ENCODE measurements around the gene CENPV. TPM values are rescaled to one million over a fixed set of nuclear protein-coding genes. Genes with fewer than 3 reads are reported as not detected.

CENPV gene
- total RNA-seq (41.6 and 44.0 TPM in 2 replicates), polyA plus RNA-seq (29.9 and 38.2 TPM in 2 replicates), polyA minus RNA-seq (19.6 and 30.1 TPM in 2 replicates), Bru-seq, nascent RNA (percentile 61 among the genes with signal in this experiment), BruChase-seq, experiment 1, labeled RNA remaining after a 6-hour chase (percentile 69 among the genes with signal in this experiment), BruChase-seq, experiment 2, labeled RNA remaining after a 2-hour chase (percentile 65 among the genes with signal in this experiment)
- polyA plus RNA-seq (2011; cell fraction: cytosol; rRNA removed), result 40.3 and 59.3 TPM in 2 replicates
- 41.7 and 43.2 TPM in 2 replicates for polyA plus RNA-seq (2011; cell fraction: nucleus; rRNA removed)
- 23.2 and 43.9 TPM in 2 replicates for polyA plus RNA-seq (2012)
- 31.4 TPM for polyA minus RNA-seq (2011; cell fraction: cytosol; rRNA and poly(A)+ RNA removed)
- polyA minus RNA-seq (2011; cell fraction: nucleus; rRNA and poly(A)+ RNA removed), result 5.9 and 10.9 TPM in 2 replicates
- long read RNA-seq, transcript CENPV-201 (5 exons, 1,165 nt), result major isoform, 111 of 169 reads
- long read RNA-seq, transcript CENPV-203 (5 exons, 1,770 nt), result minor isoform, 21 of 169 reads
- long read RNA-seq, partial matches to known transcripts, result 20 of 169 reads
- long read RNA-seq, other reads (novel, unspliced or antisense), result 14 of 169 reads

- Histone ChIP-seq H3K4me3 (replicated peaks in 1 of 3; ENCODE audit: insufficient read depth in 1 of 3, low read depth in 1 of 3, low read length in 3 of 3) (peak within 1 kb of the TSS; percentile 48 to 60 (median 49)), H4K20me1 (replicated peaks; ENCODE audit: control insufficient read depth, extremely low read depth, insufficient read depth, low read length) (no peaks in the 10 kb centered on the region), H3K4me1 (ENCODE audit: control insufficient read depth, extremely low read depth, insufficient read depth, low read length) (peaks cover 10% of the 10 kb centered on the region), H3K36me3 (ENCODE audit: control insufficient read depth in 2 of 2, extremely low read depth in 1 of 2, insufficient read depth in 2 of 2, low read length in 2 of 2) (peaks cover 0 to 4% of the 10 kb centered on the region in 2 experiments), H2AFZ (ENCODE audit: low read depth, low read length) (peak within 1 kb of the TSS; percentile 91), H3K27me3 (ENCODE audit: control insufficient read depth in 2 of 2, insufficient read depth in 2 of 2, low read length in 2 of 2) (no peaks in the 10 kb centered on the region), H3K79me2 (ENCODE audit: control insufficient read depth, insufficient read depth, low read length) (peaks cover 5% of the 10 kb centered on the region), H3K9me1 (replicated peaks; ENCODE audit: control insufficient read depth, extremely low read depth, insufficient read depth, low read length) (no peaks in the 10 kb centered on the region), H3K4me2 (ENCODE audit: insufficient read depth, low read length) (peak within 1 kb of the TSS; percentile 87), H3K27ac (ENCODE audit: insufficient read depth, low read depth, low read length) (peak within 1 kb of the TSS; percentile 2), H3K9me3 (replicated peaks; ENCODE audit: control insufficient read depth, insufficient read depth, low read length) (no peaks in the 10 kb centered on the region), H3K9ac (replicated peaks; ENCODE audit: extremely low read depth, insufficient read depth, low read length) (peak within 1 kb of the TSS; percentile 77)
- intact Hi-C loops (cut with micrococcal nuclease) (loop anchor here (2.0 kb wide), 1 partner anchor 139 kb away; the partner anchor contains the start of gene NCOR1), dilution Hi-C loops (cut with MboI; ENCODE audit: extremely low pct_ligation_motif_present, low sequenced_read_pairs) (no loop called here)
- POLR2A ChIA-PET, result interaction anchor here (1.5 kb wide), 2 partner anchors 27 to 85 kb away, joined by 4 to 15 read pairs; partner anchors contain the start of gene UBB
- DNase-seq (ENCODE audit: low read depth, low spot score) (peak; percentile 47), FAIRE-seq (no peak)
- BruUV-seq (replicated peaks), result no TSS peak
- CTCF ChIA-PET, result interaction anchor here (0.6 to 5.1 kb wide), 30 partner anchors 10 to 271 kb away, joined by 3 to 73 read pairs (median 4); partner anchors contain the start of genes NCOR1, PIGL, TRPV2 and UBB
- TF ChIP-seq CTCF (IDR thresholded peaks at IDR 0.05; ENCODE audit: extremely low read depth in 1 of 2, insufficient read depth in 1 of 2, low read depth in 1 of 2, low read length in 2 of 2), result peak in 1 of 2 donors; percentile 9
- peak; percentile 76 for TF ChIP-seq POLR2AphosphoS5 (IDR thresholded peaks at IDR 0.05; ENCODE audit: insufficient read depth, low read depth, low read length)
- no peak for TF ChIP-seq JUN (IDR thresholded peaks at IDR 0.05; ENCODE audit: borderline replicate concordance, insufficient read depth, insufficient read length, low read depth)
Measured at GRCh38 chr17:16353317-16354174, at the start of gene CENPV. TSS of gene CENPV (minus strand) at chr17:16353469. CDS start at chr17:16353436, 33 bp downstream.
